Spleen (tissue), 7 donors: Measurements from ENCODE around the gene ZNRF4.

Source experiments
- CTCF ChIP-seq, 11 experiments: fragments of 200-600 bp in 7 of 11; fragments of 450-650 bp in 4 of 11; sonication (generic) in 4 of 11; IDR thresholded peaks in 8 of 11; conservative IDR thresholded peaks in 3 of 11; 1 replicate in 7 of 11; 2 replicates in 4 of 11; pipeline versions ENCODE4 v1.4.0 to v1.8.0; 2016 to 2021; ENCODE audit warnings: antibody characterized with exemption in 11 of 11, inconsistent platforms in 4 of 11, mild to moderate bottlenecking in 1 of 11
- POLR2A ChIP-seq, 3 donors: fragments of 450-650 bp; IDR thresholded peaks; one replicate each; pipeline ENCODE4 v1.5.1; 2017; ENCODE audit warnings: antibody characterized with exemption in 3 of 3, mild to moderate bottlenecking in 1 of 3
- POLR2AphosphoS5 ChIP-seq, 3 donors: sonication (generic); formaldehyde crosslinking; IDR thresholded peaks; one replicate each; pipeline ENCODE4 v1.5.1; 2017; ENCODE audit warnings: antibody characterized with exemption in 3 of 3
- donor health status: DM: no; HTN: no; CAD: no; lungs with moderate emphysema.
- donor health status: DM: no; HTN: no; CAD: no.
- donor health status: DM: no; HTN: no; CAD: no.

- no peak for TF ChIP-seq CTCF (IDR thresholded peaks at IDR 0.05 in 8 of 11, conservative IDR thresholded peaks at IDR 0.05 in 3 of 11)
- no peak for TF ChIP-seq POLR2A (IDR thresholded peaks at IDR 0.05)
- TF ChIP-seq POLR2AphosphoS5 (IDR thresholded peaks at IDR 0.05): no peak
Measured at GRCh38 chr19:5432687-5433086, 22.5 kb upstream of the ZNRF4 start.
